Globus pallidus (tissue), 1 donor: ENCODE measurements around the gene NHP2.
"Not testable (repeated sequence)": the region's sequence is repeated elsewhere in the genome, so short reads cannot be mapped to it uniquely, and the experiment has no call there.

Source experiments
- DNase-seq: peaks from one replicate; pipeline ENCODE4 v3.0.0-alpha.2; 2015; ENCODE audit warnings: low spot score

The NHP2 gene

DNA sequence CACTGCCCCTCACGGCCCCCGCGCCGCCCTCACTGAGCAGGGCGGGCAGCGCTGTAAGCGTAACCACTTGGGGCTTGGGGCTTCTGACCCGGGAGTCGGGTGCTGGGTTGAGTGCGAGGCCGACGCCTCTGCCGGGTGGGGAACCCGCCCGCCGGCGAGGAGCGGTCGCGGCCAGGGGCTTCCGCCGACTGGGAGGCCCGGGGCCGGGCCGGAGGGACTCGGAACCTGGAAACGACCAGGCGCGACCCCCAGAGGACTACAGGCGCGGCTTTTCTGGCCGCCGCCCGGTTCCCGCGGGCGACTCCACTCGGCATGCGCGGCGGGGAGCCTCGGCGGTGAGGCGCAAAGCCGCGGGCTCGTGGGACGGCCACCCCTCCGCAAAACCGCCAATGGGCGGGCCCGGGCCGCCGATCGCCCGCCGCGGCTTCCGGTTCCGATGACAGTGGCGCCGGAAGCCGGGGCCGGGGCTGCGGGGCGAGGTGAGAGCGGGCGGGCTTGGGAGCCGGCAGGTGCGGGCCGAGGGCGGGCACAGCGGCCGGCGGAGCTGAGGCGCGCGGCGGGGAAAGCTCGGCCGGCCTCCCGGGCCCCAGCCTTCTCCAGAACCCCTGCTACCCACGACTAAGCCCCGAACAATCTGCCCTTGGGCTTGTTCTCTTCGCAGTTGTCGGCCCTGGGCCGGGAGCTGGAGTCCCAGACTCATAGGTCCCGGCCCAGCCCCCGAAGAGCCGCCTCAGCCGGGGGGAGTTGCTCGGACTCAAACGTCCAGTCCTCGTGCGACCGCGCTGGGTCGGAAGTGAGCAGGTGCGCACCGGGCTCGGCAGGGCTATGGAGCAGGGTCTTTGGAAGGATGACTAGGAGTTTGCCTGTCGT, 22.9 kb downstream of the NHP2 start, which contains the start of gene RMND5B:
RMND5B (plus strand) TSS at position 439 of the 870 bp plus-strand sequence. CDS start 7,106 bp downstream, outside the sequence.
- peak; percentile 76 for DNase-seq

GRCh38 chr5:178130234-178130575, 23.5 kb downstream of the NHP2 start:
- not testable (repeated sequence) for DNase-seq

DNA sequence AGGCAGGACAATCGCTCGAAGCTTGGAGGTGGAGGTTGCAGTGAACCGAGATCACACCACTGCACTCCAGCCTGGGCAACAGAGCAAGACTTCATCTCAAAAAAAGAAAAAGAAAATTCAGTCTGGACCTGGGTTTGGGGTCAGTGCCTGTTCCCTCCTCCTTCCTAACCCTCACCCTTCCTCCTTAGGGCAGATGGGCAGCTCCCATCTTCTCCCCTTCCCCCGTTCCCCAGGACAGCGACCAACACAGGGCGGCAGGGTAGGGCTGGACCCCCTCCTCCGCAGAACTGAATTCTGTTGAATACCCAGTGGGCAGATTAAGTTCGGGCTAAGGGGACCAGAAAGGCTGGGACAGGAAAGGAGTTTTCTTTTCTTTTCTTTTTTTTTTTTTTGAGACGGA, 24.4 kb downstream of the NHP2 start:
- no peak for DNase-seq

DNA sequence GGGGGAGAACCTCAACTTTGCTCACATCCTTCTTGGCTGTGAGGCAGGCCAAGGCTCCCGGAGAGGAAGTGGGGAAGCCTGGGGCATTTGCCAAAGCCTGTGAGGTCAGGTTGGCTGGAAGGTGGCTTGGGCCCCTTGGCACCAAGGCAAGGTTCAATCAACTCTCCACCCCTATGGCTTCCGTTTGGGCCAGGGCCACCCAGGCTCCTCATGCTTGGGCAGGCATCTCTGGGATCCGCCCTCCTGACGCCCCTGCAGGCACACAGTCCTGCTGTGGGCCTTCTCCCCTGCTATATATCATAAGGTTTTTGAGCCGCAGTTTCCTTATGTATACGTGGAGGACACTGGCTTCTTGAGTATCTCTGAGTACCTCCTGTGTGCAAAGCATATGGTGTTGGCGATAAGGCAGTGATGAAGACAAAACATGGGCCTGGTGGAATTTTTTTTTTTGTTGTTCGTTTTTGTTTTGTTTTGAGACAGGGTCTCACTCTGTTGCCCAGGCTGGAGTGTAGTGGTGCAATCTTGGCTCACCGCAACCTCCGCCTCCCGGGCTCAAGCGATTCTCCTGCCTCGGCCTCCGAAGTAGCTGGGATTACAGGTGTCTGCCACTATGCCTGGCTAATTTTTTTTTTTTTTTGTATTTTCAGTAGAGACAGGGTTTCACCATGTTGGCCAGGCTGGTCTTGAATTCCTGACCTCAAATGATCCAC, 26.2 kb downstream of the NHP2 start:
- not testable (repeated sequence) for DNase-seq

- DNase-seq = no peak
Measured at GRCh38 chr5:178126556-178126955, 27.1 kb downstream of the NHP2 start.

DNA sequence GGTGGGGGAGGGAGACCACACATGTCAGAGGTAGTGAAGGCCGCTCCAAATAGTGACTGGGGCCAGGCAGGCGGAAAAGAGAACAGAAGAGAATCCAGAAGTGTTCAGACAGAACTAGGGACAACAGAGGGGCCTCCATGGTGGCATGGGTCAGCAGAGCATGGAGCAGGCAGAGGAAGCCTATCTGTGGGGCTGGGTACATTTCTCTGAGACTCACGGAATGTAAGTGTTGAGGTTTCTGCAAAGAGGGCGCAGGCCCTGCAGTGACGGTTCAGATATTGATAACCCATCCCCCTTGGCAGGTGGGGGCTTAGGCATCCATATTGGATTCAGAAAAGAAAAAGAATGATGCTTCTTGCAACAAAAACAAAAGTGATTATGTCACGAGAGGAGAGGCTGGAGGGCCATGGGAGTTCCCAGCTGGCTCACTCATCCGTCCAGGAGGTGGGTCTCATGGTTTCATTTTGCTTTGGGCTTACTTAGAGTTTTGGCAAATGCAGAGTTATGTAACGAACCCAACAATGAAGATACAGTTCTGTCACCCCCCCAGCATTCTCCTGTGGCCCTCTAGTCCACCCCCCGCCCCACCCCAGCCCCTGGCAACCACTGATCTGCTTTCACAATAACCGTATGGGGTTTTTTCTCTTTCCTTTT, 28.3 kb downstream of the NHP2 start:
- DNase-seq = no peak

DNA sequence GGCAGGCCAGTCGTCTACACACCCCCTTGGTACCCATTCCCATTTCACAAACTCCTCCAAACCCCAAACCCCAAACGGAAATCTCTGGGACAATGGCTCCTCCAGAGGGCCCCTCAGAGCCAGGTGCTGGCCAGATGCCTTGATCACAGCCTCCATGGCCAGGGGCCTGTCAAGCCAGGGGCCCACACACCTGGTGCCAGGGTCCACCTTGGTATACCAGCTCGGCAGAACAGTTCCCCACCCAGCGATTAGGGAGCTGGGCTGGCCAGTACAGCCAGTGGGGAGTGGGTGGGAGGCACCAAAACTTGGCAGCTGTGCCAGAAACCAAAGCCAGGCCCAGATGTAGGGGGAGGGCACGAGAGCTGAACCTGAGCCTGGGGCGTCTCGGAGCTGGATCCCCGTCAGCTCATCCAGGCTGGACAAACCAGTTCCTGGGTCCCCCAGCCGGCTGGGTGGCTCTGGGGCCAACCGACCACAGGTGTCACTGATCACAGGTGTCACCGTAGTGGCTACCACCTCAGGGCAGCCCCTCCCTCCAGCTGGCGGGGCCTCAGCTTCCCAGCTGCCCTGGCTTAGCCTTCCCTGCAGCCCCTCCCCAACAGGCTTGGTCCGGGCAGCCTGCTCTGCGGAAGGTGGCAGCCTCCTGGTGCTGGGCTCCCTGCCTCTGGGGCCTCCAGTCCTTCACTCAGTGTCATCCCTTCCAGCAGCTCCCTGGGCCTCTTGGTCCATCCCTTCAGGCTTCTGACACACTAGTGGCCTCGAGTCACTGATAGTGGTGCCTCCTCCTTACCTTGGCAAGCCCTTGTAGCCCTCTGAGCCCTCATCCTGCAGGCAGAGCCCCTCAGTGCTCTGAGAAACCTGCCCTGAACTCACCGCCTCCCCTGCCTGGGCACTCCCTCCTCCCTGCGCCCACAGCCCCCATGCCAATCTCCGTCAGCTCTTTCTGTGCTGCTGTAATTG, 29.4 kb downstream of the NHP2 start:
- DNase-seq = no peak

DNA sequence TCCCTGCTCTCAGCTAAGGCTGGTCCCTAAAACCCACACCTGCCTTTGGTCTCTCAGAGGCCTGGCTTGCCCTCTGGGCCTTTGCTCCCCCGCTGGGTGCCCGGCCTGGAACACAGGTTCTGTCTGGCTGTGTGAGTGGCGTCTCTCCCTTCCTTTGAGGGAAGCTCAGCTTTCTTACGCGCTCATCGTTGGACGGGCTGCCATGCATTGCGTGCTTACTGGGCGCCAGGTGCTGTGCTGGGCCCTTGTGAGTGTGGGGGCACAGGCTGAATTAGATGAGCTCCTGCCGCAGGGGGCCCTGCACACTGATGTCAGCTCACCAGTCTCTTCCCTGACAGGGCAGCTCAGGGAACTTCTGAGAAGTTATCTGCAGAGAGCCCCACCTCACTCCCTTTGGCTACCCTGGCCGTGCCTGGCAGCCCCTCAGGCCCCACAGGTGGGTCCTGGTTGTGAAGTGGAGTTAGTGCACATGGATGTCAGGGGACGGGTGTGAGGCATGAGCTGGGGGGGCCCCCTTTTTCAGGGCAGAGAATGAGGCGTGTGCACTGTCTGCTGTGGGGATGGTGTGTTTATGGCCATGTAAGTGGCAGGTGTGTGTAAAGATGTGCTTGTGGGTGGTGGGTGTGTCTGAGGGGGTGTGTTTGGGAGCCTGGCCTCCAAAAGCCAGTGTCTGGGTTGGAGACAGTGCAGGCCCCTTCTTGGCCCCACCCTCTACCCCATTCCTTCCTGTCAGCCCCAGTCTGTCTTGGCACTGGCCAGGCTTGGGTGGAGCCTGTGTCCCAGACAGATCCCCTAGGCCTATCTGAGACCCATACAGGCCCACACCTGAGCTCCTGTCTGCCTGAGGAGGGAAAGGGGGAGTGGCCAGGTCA, 30.4 kb downstream of the NHP2 start:
- DNase-seq = no peak

- no peak for DNase-seq
Measured at GRCh38 chr5:178122346-178122745, 31.3 kb downstream of the NHP2 start.

DNA sequence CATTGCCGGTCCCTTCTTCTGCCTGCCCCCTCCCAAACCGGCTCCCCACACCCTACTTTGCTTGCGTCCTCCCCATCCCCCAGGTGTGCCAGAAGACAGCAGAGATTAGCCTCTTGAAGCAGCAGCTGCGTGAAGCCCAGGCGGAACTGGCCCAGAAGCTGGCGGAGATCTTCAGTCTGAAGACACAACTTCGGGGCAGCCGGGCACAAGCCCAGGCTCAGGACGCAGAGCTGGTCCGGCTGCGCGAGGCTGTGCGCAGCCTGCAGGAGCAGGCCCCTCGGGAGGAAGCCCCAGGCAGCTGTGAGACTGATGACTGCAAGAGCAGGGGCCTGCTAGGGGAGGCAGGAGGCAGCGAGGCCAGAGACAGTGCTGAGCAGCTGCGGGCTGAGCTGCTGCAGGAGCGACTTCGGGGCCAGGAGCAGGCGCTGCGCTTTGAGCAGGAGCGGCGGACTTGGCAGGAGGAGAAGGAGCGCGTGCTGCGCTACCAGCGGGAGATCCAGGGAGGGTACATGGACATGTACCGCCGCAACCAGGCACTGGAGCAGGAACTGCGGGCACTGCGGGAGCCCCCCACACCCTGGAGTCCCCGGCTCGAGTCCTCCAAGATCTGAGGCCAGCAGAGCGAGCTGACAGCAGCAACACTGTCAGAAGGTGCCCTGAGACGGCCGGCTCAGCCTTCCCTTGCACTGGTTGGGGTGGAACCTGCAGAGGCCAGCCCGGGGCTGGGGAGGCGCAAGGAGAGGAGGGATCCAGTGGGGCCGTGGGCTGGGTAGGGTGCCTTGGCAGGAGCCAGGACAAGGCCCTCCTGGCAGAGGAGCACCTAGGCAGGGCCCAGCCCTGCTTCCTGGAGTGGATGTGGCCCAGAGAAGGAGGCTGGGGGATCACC, 32.1 kb downstream of the NHP2 start:
- no peak for DNase-seq

- no peak for DNase-seq
Measured at GRCh38 chr5:178120607-178121357, 32.9 kb downstream of the NHP2 start.

DNA sequence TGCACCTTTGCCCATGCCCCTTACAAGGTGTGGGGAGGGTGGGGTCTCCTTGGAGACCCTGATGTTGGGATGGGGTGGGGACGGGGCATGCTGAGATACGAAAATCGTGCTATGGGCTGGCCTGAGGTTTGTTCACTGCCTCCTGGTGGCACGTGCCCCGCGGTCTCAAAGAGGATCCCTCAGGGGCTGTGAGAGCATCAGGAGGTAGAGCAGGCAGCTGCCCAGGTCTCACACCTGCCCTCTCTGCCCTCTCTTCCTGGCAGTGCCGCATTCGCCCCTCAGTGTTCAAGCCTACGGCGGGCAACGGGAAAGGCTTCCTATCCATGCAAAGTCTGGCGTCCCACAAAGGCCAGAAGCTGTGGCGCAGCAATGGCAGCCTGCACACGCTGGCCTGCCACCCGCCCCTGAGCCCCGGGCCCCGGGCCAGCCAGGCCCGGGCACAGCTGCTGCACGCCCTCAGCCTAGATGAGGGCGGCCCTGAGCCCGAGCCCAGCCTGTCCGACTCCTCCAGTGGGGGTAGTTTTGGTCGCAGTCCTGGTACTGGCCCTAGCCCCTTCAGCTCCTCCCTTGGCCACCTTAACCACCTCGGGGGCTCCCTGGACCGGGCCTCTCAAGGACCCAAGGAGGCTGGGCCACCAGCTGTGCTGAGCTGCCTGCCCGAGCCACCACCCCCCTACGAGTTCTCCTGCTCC, 33.6 kb downstream of the NHP2 start:
- no peak for DNase-seq

DNA sequence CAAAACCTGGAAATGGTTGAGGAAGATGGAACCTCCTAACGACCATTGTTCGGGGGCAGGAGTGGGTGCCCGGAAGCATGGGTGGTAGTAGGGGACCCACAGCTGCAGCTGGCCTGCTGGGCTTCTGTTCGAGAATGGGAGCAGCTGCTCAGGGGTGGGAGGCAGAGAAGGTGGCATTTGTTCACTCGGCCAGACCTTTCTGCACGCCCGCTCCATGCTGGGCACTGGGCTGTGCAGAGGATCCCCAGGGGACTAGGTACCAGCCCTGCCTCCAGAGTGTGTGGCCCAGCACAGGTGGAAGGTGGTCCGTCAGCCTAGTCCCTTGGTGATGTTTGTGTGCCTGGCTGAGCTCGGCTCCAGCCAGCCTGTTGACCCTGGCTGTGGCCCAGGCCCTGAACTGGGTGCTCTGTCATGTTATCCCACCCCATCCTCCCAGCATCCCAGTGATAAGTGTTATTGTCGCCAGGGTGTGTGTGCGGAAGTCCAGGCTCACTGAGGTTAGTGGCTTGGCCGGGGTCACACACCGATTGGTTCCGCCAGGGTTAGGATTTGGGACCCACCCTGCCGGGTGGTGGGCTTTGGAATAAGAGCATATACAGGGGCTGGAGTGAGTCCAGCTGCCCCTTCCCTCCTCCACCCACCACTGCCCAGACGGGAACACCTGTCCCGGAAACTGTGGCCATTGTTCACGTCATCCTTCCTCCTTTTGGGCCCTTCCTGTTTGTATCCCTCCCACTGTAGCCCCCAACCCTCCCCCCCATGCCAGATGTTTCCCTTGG, 35.6 kb downstream of the NHP2 start:
- DNase-seq = no peak

DNA sequence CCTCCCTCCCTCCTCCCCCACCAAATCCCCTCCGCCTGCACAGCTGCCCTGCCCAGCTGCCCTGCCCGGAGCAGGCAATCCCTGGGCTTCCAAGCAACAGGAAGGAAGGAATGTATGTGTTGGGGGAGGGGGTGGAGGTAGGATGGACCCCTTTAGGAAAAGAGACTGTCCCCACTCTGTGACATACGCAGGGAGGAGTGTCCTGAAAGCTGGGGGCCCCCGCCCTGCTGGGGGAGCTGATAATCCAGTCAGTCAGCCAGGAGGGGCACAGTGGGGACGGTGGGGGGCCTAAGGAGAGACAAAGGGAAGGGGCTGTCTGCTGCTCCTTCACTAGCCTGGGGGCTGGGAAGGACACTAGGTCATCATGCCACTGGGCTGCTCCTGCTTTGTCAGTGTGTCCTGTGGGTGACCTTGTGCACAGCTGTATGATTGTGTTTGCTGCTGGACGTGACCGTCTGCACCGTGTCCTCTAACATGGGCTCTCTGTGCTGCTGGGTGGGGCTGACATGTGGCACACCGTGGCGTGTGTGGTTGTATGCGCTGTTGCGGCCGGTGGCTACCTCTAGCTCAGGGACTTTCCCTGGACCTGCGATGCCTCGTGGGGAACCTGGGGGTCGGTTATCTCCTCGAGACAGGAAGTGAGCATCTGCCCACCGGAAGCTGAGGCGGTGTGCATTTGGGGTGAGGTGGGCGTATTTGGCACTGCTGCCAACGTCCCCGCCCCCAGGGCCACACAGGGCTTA, 37.4 kb downstream of the NHP2 start:
- no peak for DNase-seq

GRCh38 chr5:178115814-178116142, 37.9 kb downstream of the NHP2 start:
- DNase-seq = no peak

DNA sequence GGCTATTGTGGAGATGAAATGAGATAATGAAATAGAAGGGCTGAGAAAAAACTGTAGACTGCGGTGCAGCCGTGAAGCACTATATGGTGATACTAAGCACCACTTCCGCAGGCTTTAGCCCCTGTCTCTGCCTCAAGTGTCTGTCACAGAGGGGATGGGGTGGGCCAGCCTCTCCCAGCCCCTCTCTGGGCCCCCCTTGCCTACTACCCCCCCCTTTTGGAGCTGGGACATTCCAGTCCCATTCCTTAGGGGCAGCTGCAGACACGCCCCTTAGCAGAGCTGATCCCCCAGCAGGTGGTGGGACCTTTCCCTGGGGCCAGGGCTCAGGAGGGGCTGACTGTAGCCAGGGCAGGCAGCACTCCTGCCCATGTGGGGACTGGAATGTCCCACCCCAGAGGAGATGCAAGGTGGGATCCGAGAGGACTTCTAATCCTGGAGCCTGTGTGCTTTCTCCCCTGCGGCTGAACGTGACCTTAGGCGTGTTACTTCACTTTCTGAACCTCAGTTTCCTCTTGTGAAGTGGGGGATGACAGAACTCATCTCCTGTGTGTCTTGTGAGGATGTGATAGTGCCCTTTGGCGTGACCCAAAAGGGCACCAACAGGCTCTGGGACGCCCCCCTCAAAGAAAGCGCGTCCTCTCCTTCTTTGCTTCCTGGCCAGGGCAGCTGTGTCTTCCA, 38.4 kb downstream of the NHP2 start:
- no peak for DNase-seq
